Nephron (organoid): Measurements from ENCODE around the gene PIP4K2A.
A peak's percentile ranks its signal among the peaks of the same experiment; 100 is the strongest.

Experiments used
- H3K27ac Mint-ChIP-seq, 3 experiments: 2 replicates each; pipeline ENCODE4 v1.8.0; 2020; ENCODE audit warnings: mixed read lengths in 3 of 3, mild to moderate bottlenecking in 2 of 3, moderate library complexity in 1 of 3
- H3K27me3 Mint-ChIP-seq: 2 replicates; pipeline ENCODE4 v1.8.0; 2021; ENCODE audit warnings: low read depth, mild to moderate bottlenecking, moderate library complexity, mixed read lengths
- H3K36me3 Mint-ChIP-seq: 2 replicates; pipeline ENCODE4 v1.8.0; 2020; ENCODE audit warnings: low read depth, mixed read lengths
- H3K4me1 Mint-ChIP-seq: 2 replicates; pipeline ENCODE4 v1.8.0; 2020; ENCODE audit warnings: mixed read lengths
- H3K4me3 Mint-ChIP-seq, 3 experiments: 2 replicates each; pipeline ENCODE4 v1.8.0; 2020; ENCODE audit warnings: mild to moderate bottlenecking in 3 of 3, mixed read lengths in 3 of 3, moderate library complexity in 2 of 3
- H3K9me3 Mint-ChIP-seq: 2 replicates; pipeline ENCODE4 v1.8.0; 2020; ENCODE audit warnings: mixed read lengths
- TF ChIP-seq, protein P1 (sequence below), 3 experiments: fragments of 200-600 bp; sonication (generic); IDR thresholded peaks; one replicate each; pipeline ENCODE4 v1.5.0; 2021; ENCODE audit warnings: antibody characterized with exemption in 3 of 3; ENCODE audit not compliant: unreplicated experiment in 3 of 3

PIP4K2A gene

GRCh38 chr10:22625516-22626290 is 88.7 kb downstream of the PIP4K2A start:
- Mint-ChIP-seq H3K4me1 (peaks cover 55% of the 10 kb centered on the region), H3K4me3 (no peak overlapping the region), H3K9me3 (no peaks in the 10 kb centered on the region), H3K27me3 (no peaks in the 10 kb centered on the region), H3K27ac (peak overlapping the region; percentile 26 to 89 (median 74)), H3K36me3 (no peaks in the 10 kb centered on the region)
- TF ChIP-seq, protein P1, sequence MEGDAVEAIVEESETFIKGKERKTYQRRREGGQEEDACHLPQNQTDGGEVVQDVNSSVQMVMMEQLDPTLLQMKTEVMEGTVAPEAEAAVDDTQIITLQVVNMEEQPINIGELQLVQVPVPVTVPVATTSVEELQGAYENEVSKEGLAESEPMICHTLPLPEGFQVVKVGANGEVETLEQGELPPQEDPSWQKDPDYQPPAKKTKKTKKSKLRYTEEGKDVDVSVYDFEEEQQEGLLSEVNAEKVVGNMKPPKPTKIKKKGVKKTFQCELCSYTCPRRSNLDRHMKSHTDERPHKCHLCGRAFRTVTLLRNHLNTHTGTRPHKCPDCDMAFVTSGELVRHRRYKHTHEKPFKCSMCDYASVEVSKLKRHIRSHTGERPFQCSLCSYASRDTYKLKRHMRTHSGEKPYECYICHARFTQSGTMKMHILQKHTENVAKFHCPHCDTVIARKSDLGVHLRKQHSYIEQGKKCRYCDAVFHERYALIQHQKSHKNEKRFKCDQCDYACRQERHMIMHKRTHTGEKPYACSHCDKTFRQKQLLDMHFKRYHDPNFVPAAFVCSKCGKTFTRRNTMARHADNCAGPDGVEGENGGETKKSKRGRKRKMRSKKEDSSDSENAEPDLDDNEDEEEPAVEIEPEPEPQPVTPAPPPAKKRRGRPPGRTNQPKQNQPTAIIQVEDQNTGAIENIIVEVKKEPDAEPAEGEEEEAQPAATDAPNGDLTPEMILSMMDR (IDR thresholded peaks at IDR 0.05; ENCODE audit: unreplicated experiment in 3 of 3), result no peak

DNA sequence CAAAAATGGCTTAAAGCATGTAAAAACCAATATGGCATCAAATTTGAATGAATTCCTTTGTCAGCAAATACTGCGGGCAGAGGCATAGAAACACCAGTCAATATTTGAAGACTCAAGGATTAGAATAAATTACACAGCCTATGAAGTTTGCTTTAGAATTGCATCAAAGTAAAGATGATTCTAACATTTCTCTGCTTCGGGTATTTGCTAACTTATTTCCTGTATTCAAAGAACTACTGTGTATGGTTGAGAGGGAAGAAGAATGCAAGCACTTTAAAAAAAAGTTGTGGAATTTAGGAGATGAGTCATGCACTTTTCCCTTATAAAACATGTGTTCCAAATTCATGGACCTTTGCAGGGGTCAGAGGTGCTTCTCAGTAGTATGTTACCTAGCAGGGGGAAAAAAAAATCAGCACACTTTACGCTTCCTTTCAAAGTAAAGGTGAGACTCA is 90.1 kb downstream of the PIP4K2A start:
- H3K27ac Mint-ChIP-seq, result peak overlapping the region; percentile 29 to 71 (median 51)
- peaks cover 65% of the 10 kb centered on the region for H3K4me1 Mint-ChIP-seq
- no peaks in the 10 kb centered on the region for H3K9me3 Mint-ChIP-seq
- no peaks in the 10 kb centered on the region for H3K27me3 Mint-ChIP-seq
- TF ChIP-seq, protein P1 (IDR thresholded peaks at IDR 0.05; ENCODE audit: unreplicated experiment in 3 of 3), result no peak
- no peaks in the 10 kb centered on the region for H3K36me3 Mint-ChIP-seq
- no peak overlapping the region for H3K4me3 Mint-ChIP-seq

GRCh38 chr10:22623633-22624253 is 90.6 kb downstream of the PIP4K2A start:
- H3K36me3 Mint-ChIP-seq, result no peaks in the 10 kb centered on the region
- TF ChIP-seq, protein P1 (IDR thresholded peaks at IDR 0.05; ENCODE audit: unreplicated experiment in 3 of 3), result no peak
- H3K4me1 Mint-ChIP-seq, result peaks cover 69% of the 10 kb centered on the region
- no peaks in the 10 kb centered on the region for H3K9me3 Mint-ChIP-seq
- H3K4me3 Mint-ChIP-seq, result no peak overlapping the region
- H3K27ac Mint-ChIP-seq, result peak overlapping the region in 2 of 3 experiments; percentile 51 to 71
- no peaks in the 10 kb centered on the region for H3K27me3 Mint-ChIP-seq

DNA sequence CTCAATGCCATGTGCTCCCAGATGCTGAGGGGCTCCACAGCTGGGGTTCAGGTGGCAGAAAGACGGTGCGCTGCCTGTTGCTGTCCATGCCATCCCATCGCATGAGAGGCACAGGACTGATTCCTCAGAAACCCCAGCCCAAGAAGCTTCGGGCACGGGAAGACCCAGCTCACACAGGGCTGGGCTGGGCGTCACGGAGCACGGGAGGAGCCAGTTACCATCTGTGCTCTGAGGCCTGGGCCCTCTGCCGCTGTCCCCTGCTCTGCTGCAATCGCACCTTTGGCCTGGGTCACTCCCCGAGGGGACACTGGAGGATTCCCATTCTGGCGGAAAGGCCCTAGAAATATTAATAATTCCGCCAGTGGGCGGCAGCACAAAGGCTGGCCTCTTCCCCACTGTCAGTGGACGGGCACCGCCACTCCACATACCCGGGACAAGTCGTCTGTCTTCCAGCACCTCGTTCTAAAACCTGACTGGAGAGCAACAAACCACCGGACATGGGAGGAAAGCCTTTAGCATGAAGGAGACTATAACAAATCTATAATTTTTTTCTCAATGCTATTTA is 92.1 kb downstream of the PIP4K2A start:
- no peaks in the 10 kb centered on the region for H3K27me3 Mint-ChIP-seq
- H3K36me3 Mint-ChIP-seq, result no peaks in the 10 kb centered on the region
- no peak overlapping the region for H3K27ac Mint-ChIP-seq
- no peaks in the 10 kb centered on the region for H3K9me3 Mint-ChIP-seq
- H3K4me3 Mint-ChIP-seq, result no peak overlapping the region
- peaks cover 83% of the 10 kb centered on the region for H3K4me1 Mint-ChIP-seq
- TF ChIP-seq, protein P1 (IDR thresholded peaks at IDR 0.05; ENCODE audit: unreplicated experiment in 3 of 3), result no peak

GRCh38 chr10:22621726-22622125 is 92.7 kb downstream of the PIP4K2A start:
- Mint-ChIP-seq H3K4me1 (peaks cover 79% of the 10 kb centered on the region), H3K36me3 (no peaks in the 10 kb centered on the region), H3K27ac (no peak overlapping the region), H3K4me3 (no peak overlapping the region), H3K9me3 (no peaks in the 10 kb centered on the region), H3K27me3 (no peaks in the 10 kb centered on the region)
- TF ChIP-seq, protein P1 (IDR thresholded peaks at IDR 0.05; ENCODE audit: unreplicated experiment in 3 of 3), result no peak
